HepG2 (cell line): ENCODE results near the gene CSMD2. TPM values are rescaled to one million over a fixed set of nuclear protein-coding genes. Genes with fewer than 3 reads are reported as not detected.

Experiments
- EED ChIP-seq: sonication (generic); formaldehyde crosslinking; IDR thresholded peaks from 2 replicates; pipeline ENCODE4 v1.5.0; 2020; ENCODE audit warnings: mild to moderate bottlenecking, missing genetic modification reagents
- ZNF883 ChIP-seq: sonication (generic); formaldehyde crosslinking; IDR thresholded peaks from 2 replicates; pipeline ENCODE4 v1.5.1; 2020; ENCODE audit warnings: mild to moderate bottlenecking, missing genetic modification reagents; ENCODE audit errors: not compliant biosample characterization
- polyA plus RNA-seq, 8 experiments: library from polyadenylated mRNA; depleted of rRNA in 3 of 8; stranded (reverse) in 7 of 8; unstranded in 1 of 8; fragments of >200 nt; fragmentation: Illumina TruSeq in 4 of 8; extraction: Trizol in 4 of 8; gene quantifications; 2 replicates each; pipeline versions ENCODE4 v1.2.1 to v1.2.3, GENCODE V29; 2011 to 2016; ENCODE audit warnings: low read depth in 4 of 8, missing spikeins in 1 of 8, mixed read lengths in 1 of 8; ENCODE audit not compliant: insufficient read depth in 1 of 8
- total RNA-seq, 5 experiments: library from RNA; depleted of rRNA; stranded (reverse); fragments of >200 nt; fragmentation: Illumina TruSeq; extraction: Trizol; gene quantifications; 2 replicates each; pipeline ENCODE4 v1.2.3, GENCODE V29; 2016; ENCODE audit warnings: low read depth in 1 of 5
- TF ChIP-seq, protein P1 (sequence below): sonication (generic); formaldehyde crosslinking; IDR thresholded peaks from 2 replicates; pipeline ENCODE4 v1.4.0; 2020; ENCODE audit warnings: missing genetic modification reagents, borderline replicate concordance
- TF ChIP-seq, protein P2 (sequence below): sonication (generic); formaldehyde crosslinking; IDR thresholded peaks from 2 replicates; pipeline ENCODE4 v1.5.0; 2020; ENCODE audit warnings: mild to moderate bottlenecking, missing genetic modification reagents, borderline replicate concordance

Gene CSMD2
- total and polyA plus RNA-seq, 2 of the 13 experiments (the other 11 are each of a cell fraction or from before 2014, with no cell fraction given), result not detected

DNA sequence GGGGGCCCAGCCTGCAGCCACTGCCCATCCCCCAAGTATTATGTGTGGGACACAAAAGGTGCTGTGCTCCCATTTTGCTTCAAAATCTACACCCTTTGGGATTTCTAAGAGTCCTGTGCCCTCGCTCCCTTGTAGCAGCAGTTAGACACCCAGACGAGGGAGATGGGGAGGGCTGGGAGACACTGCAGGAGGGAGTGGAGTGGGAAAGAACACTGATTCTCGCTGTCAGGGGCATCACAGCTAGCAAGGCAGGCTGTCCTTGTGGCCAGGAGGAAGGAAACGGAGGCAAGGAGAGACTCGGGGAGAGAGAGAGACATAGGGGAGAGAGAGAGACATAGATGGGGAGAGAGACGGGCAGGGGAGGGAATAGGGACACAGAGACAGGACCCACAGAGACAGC is 38.5 kb downstream of the CSMD2 start (continued):
- TF ChIP-seq, protein P1, sequence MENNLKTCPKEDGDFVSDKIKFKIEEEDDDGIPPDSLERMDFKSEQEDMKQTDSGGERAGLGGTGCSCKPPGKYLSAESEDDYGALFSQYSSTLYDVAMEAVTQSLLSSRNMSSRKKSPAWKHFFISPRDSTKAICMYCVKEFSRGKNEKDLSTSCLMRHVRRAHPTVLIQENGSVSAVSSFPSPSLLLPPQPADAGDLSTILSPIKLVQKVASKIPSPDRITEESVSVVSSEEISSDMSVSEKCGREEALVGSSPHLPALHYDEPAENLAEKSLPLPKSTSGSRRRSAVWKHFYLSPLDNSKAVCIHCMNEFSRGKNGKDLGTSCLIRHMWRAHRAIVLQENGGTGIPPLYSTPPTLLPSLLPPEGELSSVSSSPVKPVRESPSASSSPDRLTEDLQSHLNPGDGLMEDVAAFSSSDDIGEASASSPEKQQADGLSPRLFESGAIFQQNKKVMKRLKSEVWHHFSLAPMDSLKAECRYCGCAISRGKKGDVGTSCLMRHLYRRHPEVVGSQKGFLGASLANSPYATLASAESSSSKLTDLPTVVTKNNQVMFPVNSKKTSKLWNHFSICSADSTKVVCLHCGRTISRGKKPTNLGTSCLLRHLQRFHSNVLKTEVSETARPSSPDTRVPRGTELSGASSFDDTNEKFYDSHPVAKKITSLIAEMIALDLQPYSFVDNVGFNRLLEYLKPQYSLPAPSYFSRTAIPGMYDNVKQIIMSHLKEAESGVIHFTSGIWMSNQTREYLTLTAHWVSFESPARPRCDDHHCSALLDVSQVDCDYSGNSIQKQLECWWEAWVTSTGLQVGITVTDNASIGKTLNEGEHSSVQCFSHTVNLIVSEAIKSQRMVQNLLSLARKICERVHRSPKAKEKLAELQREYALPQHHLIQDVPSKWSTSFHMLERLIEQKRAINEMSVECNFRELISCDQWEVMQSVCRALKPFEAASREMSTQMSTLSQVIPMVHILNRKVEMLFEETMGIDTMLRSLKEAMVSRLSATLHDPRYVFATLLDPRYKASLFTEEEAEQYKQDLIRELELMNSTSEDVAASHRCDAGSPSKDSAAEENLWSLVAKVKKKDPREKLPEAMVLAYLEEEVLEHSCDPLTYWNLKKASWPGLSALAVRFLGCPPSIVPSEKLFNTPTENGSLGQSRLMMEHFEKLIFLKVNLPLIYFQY, result no peak
- no peak for TF ChIP-seq EED (CRISPR knock-in tag)
- no peak for TF ChIP-seq ZNF883
- TF ChIP-seq, protein P2, sequence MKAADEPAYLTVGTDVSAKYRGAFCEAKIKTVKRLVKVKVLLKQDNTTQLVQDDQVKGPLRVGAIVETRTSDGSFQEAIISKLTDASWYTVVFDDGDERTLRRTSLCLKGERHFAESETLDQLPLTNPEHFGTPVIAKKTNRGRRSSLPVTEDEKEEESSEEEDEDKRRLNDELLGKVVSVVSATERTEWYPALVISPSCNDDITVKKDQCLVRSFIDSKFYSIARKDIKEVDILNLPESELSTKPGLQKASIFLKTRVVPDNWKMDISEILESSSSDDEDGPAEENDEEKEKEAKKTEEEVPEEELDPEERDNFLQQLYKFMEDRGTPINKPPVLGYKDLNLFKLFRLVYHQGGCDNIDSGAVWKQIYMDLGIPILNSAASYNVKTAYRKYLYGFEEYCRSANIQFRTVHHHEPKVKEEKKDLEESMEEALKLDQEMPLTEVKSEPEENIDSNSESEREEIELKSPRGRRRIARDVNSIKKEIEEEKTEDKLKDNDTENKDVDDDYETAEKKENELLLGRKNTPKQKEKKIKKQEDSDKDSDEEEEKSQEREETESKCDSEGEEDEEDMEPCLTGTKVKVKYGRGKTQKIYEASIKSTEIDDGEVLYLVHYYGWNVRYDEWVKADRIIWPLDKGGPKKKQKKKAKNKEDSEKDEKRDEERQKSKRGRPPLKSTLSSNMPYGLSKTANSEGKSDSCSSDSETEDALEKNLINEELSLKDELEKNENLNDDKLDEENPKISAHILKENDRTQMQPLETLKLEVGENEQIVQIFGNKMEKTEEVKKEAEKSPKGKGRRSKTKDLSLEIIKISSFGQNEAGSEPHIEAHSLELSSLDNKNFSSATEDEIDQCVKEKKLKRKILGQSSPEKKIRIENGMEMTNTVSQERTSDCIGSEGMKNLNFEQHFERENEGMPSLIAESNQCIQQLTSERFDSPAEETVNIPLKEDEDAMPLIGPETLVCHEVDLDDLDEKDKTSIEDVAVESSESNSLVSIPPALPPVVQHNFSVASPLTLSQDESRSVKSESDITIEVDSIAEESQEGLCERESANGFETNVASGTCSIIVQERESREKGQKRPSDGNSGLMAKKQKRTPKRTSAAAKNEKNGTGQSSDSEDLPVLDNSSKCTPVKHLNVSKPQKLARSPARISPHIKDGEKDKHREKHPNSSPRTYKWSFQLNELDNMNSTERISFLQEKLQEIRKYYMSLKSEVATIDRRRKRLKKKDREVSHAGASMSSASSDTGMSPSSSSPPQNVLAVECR, result no peak
